ENCODE measurements around the gene NFASC.

The NFASC gene

GRCh38 chr1:204928671-204929486 is 58.2 kb downstream of the NFASC start:
- no peak for DNase-seq (ENCODE audit: low spot score)

GRCh38 chr1:204929487-204930154 is 59.0 kb downstream of the NFASC start:
- DNase-seq (ENCODE audit: low spot score): peak; percentile 80

- no peak for DNase-seq (ENCODE audit: low spot score)
These were observed 59.5 kb downstream of the NFASC start for GRCh38 chr1:204930155-204930523.

- DNase-seq (ENCODE audit: low spot score): no peak
These were observed 60.7 kb downstream of the NFASC start for GRCh38 chr1:204931313-204931712.

- DNase-seq (ENCODE audit: low spot score): no peak
These were observed 61.3 kb downstream of the NFASC start for GRCh38 chr1:204931768-204932572.

GRCh38 chr1:204932573-204932909 is 61.9 kb downstream of the NFASC start:
- DNase-seq (ENCODE audit: low spot score): no peak

GRCh38 chr1:204935155-204935554 is 64.5 kb downstream of the NFASC start:
- DNase-seq (ENCODE audit: low spot score): no peak

GRCh38 chr1:204936765-204937164 is 66.1 kb downstream of the NFASC start:
- DNase-seq (ENCODE audit: low spot score): no peak

GRCh38 chr1:204937901-204938300 is 67.2 kb downstream of the NFASC start:
- DNase-seq (ENCODE audit: low spot score): peak; percentile 71

- no peak for DNase-seq (ENCODE audit: low spot score)
These were observed 69.9 kb downstream of the NFASC start for GRCh38 chr1:204940591-204940990.

- DNase-seq (ENCODE audit: low spot score): peak; percentile 87
These were observed 71.0 kb downstream of the NFASC start for GRCh38 chr1:204941421-204942338.

- no peak for DNase-seq (ENCODE audit: low spot score)
These were observed 72.8 kb downstream of the NFASC start for GRCh38 chr1:204943495-204943894.

- no peak for DNase-seq (ENCODE audit: low spot score)
These were observed 74.0 kb downstream of the NFASC start for GRCh38 chr1:204944662-204945061.

GRCh38 chr1:204945565-204945977 is 74.9 kb downstream of the NFASC start:
- no peak for DNase-seq (ENCODE audit: low spot score)

GRCh38 chr1:204946640-204947039 is 76.0 kb downstream of the NFASC start:
- DNase-seq (ENCODE audit: low spot score): no peak

- no peak for DNase-seq (ENCODE audit: low spot score)
These were observed 76.7 kb downstream of the NFASC start for GRCh38 chr1:204947338-204947737.

- no peak for DNase-seq (ENCODE audit: low spot score)
These were observed 77.1 kb downstream of the NFASC start for GRCh38 chr1:204947747-204948146.

- DNase-seq (ENCODE audit: low spot score): no peak
These were observed 79.8 kb downstream of the NFASC start for GRCh38 chr1:204950353-204951001.

- DNase-seq (ENCODE audit: low spot score): no peak
These were observed 88.0 kb downstream of the NFASC start for GRCh38 chr1:204958317-204959307.

GRCh38 chr1:204959374-204959773 is 88.7 kb downstream of the NFASC start:
- peak; percentile 62 for DNase-seq (ENCODE audit: low spot score)
